GM06990 (cell line): ENCODE data around the gene RPTOR.

Experiments used
- DNase-seq: peaks from one replicate; pipeline ENCODE4 v3.0.0-alpha.2; 2011; ENCODE audit not compliant: insufficient read length; ENCODE audit errors: extremely low read depth
- H3K27me3 ChIP-seq: replicated peaks from 2 replicates; pipeline ENCODE4 v1.6.0; 2011; ENCODE audit warnings: low read length; ENCODE audit not compliant: control insufficient read depth, insufficient read depth
- H3K36me3 ChIP-seq: 2 replicates; pipeline ENCODE4 v1.5.1; 2011; ENCODE audit warnings: low read length; ENCODE audit not compliant: control insufficient read depth, insufficient read depth
- H3K4me3 ChIP-seq: replicated peaks from 2 replicates; pipeline ENCODE4 v1.5.1; 2011; ENCODE audit warnings: low read depth, mild to moderate bottlenecking, control low read depth, low read length
- TF ChIP-seq, protein P1 (sequence below): IDR thresholded peaks from 2 replicates; pipeline ENCODE4 v1.5.1; 2011; ENCODE audit warnings: low read length, control low read depth, mild to moderate bottlenecking, inconsistent platforms; ENCODE audit not compliant: insufficient read depth, poor library complexity, severe bottlenecking

RPTOR gene

DNA sequence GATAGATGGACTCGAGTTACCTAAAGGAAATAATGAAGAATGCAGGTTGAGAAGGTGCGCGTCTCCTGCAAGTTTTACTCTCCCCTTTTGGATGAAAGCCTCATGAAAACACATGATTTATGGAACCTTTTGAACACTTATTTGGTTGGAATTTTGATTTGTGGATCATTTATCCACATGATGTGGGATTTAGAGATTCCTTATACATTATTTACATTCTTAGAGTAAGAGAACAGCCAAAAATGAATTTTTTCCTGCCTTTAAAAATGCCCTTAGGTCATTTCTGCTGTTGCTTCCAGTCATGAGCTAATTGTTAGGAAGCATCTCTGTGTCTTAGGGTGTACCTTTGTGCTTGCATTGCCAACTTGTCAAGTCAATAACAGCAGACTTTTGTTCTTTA, 99.9 kb downstream of the RPTOR start:
- Histone ChIP-seq H3K36me3 (peaks cover 2% of the 10 kb centered on the region), H3K27me3 (no peaks in the 10 kb centered on the region), H3K4me3 (no peak overlapping the region)
- DNase-seq = no peak
- TF ChIP-seq, protein P1, sequence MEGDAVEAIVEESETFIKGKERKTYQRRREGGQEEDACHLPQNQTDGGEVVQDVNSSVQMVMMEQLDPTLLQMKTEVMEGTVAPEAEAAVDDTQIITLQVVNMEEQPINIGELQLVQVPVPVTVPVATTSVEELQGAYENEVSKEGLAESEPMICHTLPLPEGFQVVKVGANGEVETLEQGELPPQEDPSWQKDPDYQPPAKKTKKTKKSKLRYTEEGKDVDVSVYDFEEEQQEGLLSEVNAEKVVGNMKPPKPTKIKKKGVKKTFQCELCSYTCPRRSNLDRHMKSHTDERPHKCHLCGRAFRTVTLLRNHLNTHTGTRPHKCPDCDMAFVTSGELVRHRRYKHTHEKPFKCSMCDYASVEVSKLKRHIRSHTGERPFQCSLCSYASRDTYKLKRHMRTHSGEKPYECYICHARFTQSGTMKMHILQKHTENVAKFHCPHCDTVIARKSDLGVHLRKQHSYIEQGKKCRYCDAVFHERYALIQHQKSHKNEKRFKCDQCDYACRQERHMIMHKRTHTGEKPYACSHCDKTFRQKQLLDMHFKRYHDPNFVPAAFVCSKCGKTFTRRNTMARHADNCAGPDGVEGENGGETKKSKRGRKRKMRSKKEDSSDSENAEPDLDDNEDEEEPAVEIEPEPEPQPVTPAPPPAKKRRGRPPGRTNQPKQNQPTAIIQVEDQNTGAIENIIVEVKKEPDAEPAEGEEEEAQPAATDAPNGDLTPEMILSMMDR = no peak

DNA sequence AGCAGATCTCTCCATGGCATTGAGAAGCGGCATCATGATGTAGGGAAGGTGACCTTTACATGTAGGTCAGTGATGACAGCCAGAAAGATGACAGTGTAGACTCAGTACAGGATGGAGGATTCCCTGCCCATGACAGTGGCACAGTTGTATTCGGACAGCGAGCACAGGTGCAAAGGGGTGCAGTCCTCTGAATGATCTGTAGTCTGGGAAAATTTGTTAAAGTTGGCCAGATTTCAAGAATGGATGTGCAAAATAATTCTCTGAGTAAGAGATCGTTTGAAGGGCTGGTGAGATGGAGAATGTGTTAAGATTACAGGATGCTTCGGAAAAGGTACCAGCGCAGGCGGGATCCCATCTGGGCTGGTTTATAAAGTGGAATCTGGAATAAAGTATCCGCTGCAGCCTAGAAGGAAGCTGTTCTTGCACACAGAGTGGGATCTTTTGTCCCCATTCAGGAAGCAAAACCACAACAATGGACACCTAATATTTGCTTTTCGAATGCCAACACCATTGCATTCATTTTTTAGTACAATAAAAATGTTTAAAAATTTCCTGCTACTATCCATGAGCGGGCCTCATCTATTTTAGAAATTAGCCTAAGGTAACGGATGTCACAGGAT, 101.2 kb downstream of the RPTOR start:
- H3K27me3 ChIP-seq = no peaks in the 10 kb centered on the region
- TF ChIP-seq, protein P1 = no peak
- no peak for DNase-seq
- H3K36me3 ChIP-seq = peaks cover 2% of the 10 kb centered on the region
- H3K4me3 ChIP-seq = no peak overlapping the region

DNA sequence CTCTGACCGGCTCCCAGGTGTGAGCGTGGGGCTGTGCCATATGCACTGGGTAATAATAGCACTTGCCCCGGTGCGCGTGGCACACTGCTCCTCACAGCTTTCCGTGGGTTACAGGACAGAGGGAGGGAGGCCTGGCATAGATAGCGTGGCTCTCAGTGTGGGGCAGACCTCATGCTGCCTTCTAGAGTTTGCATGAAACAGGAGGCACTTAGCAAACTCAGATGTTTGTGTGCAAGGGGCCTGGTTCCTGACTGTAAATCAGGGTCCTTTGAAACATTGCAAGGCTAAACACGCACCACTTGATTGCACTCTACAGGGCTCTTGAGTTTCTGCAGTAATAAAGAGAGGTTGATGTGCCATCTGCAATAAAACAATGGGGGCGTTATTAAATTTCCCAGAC, 101.7 kb downstream of the RPTOR start:
- Histone ChIP-seq H3K4me3 (no peak overlapping the region), H3K27me3 (no peaks in the 10 kb centered on the region), H3K36me3 (peaks cover 2% of the 10 kb centered on the region)
- DNase-seq = no peak
- TF ChIP-seq, protein P1 = no peak

GRCh38 chr17:80647746-80648145, 103.1 kb downstream of the RPTOR start:
- no peaks in the 10 kb centered on the region for H3K27me3 ChIP-seq
- TF ChIP-seq, protein P1 = no peak
- no peak overlapping the region for H3K4me3 ChIP-seq
- no peak for DNase-seq
- peaks cover 2% of the 10 kb centered on the region for H3K36me3 ChIP-seq

DNA sequence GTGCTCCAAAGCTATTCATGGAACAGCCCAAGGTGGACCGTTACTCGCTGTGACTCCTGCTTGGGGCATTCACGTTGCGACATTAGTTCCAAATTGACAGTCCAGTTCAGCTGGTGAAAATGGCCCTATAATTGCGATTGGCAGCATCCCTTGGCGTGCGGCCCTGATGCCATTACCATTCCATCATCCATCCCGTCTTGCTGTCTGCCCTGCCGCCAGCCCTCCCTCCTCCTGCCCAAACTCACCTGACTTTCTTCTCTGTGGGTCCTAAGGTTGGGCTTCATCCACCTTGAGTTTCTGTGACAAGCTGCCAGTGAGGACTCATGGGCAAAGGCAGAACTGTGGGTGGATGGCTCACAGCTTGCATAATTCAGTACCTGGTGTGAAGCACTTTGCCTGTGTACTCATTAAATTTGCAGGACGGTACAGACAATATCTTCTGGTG, 104.6 kb downstream of the RPTOR start:
- TF ChIP-seq, protein P1 = no peak

More for the DNA sequence above, 104.6 kb downstream of the RPTOR start:
- no peak overlapping the region for H3K4me3 ChIP-seq
- no peak for DNase-seq
- H3K27me3 ChIP-seq = no peaks in the 10 kb centered on the region
- H3K36me3 ChIP-seq = no peaks in the 10 kb centered on the region
